Right atrium auricular region (tissue), 2 donors: ENCODE results near the gene HLF. TPM values are rescaled to one million over a fixed set of nuclear protein-coding genes. Genes with fewer than 3 reads are reported as not detected.

Experiments used
- DNase-seq: peaks from one replicate; pipeline ENCODE4 v3.0.0-alpha.2; 2019; ENCODE audit warnings: low spot score
- H3K27ac ChIP-seq, 2 donors: fragments of 200-600 bp; sonication (generic); 1 replicate in 1 of 2; 2 replicates in 1 of 2; pipeline ENCODE4 v1.5.1; 2016 to 2019
- H3K27me3 ChIP-seq, 2 donors: fragments of 200-600 bp; sonication (generic); one replicate each; pipeline versions ENCODE4 v1.5.1 to v1.6.0; 2017 to 2019
- H3K36me3 ChIP-seq: fragments of 200-600 bp; sonication (generic); one replicate; pipeline ENCODE4 v1.5.1; 2016
- H3K4me1 ChIP-seq, 2 donors: fragments of 200-600 bp; sonication (generic); one replicate each; pipeline versions ENCODE4 v1.5.1 to v1.6.0; 2017 to 2019
- H3K4me3 ChIP-seq, 2 donors: fragments of 200-600 bp; sonication (generic); 1 replicate in 1 of 2; 2 replicates in 1 of 2; pipeline ENCODE4 v1.5.1; 2017 to 2019; ENCODE audit warnings: mild to moderate bottlenecking in 1 of 2, moderate library complexity in 1 of 2
- H3K9me3 ChIP-seq, 2 donors: fragments of 200-600 bp; sonication (generic); one replicate each; pipeline ENCODE4 v1.5.1; 2019
- total RNA-seq, 2 donors: library from RNA; depleted of rRNA; stranded (reverse); fragments of >200 nt; gene quantifications; one replicate each; pipeline ENCODE4 v1.1.0, GENCODE V29; 2016
- TF ChIP-seq, protein P1 (sequence below), 2 donors: fragments of 200-600 bp; sonication (generic); IDR thresholded peaks; one replicate each; pipeline ENCODE4 v1.5.1; 2019; ENCODE audit warnings: antibody characterized with exemption in 2 of 2

HLF gene
- total RNA-seq, 2 donors from 2014 or later, result 36.9 to 38.4 TPM

DNA sequence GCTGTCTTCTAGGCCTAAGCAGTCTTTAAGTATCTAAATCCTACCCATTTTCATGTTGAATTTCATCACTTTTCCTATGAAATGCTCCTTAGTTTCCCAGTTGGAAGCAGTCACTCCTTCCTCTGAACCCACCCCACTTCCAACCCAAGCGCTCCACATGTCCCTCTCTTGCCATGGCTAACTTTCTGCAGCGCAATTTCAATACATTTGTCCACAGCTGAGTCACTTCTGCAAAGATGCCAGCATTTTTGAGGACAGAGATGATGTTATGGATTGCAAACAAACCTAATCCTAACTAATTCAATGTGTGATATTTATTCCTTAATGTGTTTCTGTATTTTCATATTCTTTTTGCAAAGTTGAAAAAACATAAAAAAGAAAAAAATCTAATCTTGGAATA, 71.7 kb downstream of the HLF start:
- H3K4me1 ChIP-seq, result no peaks in the 10 kb centered on the region
- no peak for DNase-seq
- TF ChIP-seq, protein P1, sequence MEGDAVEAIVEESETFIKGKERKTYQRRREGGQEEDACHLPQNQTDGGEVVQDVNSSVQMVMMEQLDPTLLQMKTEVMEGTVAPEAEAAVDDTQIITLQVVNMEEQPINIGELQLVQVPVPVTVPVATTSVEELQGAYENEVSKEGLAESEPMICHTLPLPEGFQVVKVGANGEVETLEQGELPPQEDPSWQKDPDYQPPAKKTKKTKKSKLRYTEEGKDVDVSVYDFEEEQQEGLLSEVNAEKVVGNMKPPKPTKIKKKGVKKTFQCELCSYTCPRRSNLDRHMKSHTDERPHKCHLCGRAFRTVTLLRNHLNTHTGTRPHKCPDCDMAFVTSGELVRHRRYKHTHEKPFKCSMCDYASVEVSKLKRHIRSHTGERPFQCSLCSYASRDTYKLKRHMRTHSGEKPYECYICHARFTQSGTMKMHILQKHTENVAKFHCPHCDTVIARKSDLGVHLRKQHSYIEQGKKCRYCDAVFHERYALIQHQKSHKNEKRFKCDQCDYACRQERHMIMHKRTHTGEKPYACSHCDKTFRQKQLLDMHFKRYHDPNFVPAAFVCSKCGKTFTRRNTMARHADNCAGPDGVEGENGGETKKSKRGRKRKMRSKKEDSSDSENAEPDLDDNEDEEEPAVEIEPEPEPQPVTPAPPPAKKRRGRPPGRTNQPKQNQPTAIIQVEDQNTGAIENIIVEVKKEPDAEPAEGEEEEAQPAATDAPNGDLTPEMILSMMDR (IDR thresholded peaks at IDR 0.05), result no peak

DNA sequence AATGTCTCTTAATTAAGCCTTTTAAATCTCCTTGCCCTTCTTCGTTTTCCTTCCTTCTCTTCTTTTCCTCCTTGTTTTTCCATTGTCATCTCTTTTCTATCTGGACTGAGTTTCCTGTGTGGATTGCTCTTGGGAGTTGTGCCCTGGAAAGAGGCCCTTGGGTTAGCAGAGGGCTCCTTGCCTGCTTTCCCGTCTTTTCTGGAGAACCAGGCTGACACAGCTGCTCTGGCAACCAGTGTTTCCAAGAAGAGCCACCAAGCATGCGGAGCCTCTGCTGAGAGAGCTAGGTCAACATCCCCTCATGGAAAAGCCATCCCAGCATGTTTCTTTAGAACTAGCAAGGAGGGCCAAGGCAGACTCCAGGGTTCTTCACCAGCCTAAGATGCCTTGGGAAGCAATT, 75.4 kb downstream of the HLF start:
- no peak for DNase-seq
- no peaks in the 10 kb centered on the region for H3K27me3 ChIP-seq
- no peaks in the 10 kb centered on the region for H3K36me3 ChIP-seq
- H3K27ac ChIP-seq, result no peak overlapping the region
- H3K9me3 ChIP-seq, result no peaks in the 10 kb centered on the region
- TF ChIP-seq, protein P1 (IDR thresholded peaks at IDR 0.05), result no peak
- no peaks in the 10 kb centered on the region for H3K4me1 ChIP-seq
- H3K4me3 ChIP-seq, result no peak overlapping the region

More for the DNA sequence above, 71.7 kb downstream of the HLF start:
- Histone ChIP-seq H3K27me3 (no peaks in the 10 kb centered on the region), H3K36me3 (no peaks in the 10 kb centered on the region), H3K27ac (no peak overlapping the region), H3K4me3 (no peak overlapping the region), H3K9me3 (no peaks in the 10 kb centered on the region)

DNA sequence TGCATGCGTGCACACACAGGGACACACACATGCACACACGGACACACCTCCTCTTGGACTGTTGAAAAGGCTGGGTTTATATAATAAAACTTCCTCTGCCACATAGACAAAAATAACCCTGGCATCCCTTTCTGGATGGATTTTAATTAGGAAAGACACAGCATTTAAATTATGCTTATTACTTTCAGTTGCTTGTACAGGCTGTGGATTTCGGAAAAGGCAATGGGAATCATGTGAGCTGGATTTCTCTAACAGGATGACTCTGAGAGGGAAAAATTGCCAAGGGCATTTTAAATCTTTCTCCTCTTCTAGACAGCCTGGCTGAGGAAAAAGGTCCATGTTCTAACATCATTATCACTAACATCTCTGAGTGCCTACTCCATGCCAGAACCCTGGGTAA, 75.9 kb downstream of the HLF start:
- no peaks in the 10 kb centered on the region for H3K36me3 ChIP-seq
- no peak for DNase-seq
- H3K9me3 ChIP-seq, result no peaks in the 10 kb centered on the region
- H3K4me3 ChIP-seq, result no peak overlapping the region
- no peak overlapping the region for H3K27ac ChIP-seq
- no peaks in the 10 kb centered on the region for H3K4me1 ChIP-seq
- TF ChIP-seq, protein P1 (IDR thresholded peaks at IDR 0.05), result no peak
- no peaks in the 10 kb centered on the region for H3K27me3 ChIP-seq

DNA sequence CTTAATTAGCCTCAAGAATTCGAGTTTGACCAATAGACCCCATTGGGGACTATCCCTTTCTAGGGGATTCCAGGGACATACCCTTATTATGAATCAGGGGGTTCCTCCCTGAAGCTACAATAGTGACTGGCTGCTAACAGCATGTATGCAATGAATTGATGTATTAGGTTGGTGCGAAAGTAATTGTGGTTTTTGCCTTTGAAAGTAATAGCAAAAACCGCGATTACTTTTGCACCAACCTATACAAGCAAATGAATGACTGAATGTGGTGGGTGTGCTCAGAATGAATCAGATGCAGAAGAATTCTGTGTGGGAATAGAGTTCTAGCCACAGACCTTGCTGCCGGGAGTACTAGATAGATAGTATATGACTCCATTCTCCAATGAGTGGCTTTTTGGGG, 76.7 kb downstream of the HLF start:
- no peak for DNase-seq
- TF ChIP-seq, protein P1 (IDR thresholded peaks at IDR 0.05), result no peak
- Histone ChIP-seq H3K27me3 (no peaks in the 10 kb centered on the region), H3K9me3 (no peaks in the 10 kb centered on the region), H3K36me3 (no peaks in the 10 kb centered on the region), H3K4me1 (no peaks in the 10 kb centered on the region), H3K27ac (no peak overlapping the region), H3K4me3 (no peak overlapping the region)

DNA sequence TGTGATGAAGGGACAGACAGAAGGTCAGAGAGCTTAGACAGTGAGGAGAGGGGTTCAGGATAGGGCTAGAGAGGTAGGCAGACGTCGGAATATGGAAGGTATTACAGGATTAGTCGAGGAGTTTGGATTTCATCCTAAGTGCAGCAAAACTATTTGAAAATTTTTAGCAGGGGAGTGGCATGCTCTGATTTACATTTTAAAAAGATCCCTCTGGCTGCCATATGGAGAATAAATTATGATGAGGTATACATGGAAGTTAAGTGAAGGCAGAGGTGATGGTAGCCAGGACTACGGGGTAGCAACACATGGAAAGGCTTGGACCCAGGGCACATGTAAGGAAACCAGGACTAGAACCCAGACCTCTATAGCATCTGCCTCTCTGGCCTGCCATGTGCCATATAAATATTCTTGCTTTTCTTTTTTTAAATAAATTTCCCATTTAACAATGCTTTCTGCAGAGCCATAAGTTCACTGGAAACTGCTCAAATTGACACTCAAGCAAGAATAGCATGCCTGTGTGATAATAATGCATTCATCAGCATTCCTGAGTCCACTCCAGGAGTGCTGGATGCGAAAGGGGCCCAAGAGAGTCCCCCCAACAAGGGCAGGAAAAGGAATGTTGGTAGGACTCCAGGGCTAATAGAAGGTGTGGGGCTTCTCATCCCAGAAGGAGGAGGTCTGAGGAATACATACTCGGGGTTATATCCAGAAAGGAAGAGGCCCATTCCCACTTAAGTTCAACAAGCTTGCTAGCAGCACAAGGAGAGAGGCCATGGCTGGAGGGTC, 78.2 kb downstream of the HLF start:
- no peaks in the 10 kb centered on the region for H3K36me3 ChIP-seq
- no peak overlapping the region for H3K27ac ChIP-seq
- no peaks in the 10 kb centered on the region for H3K27me3 ChIP-seq
- H3K4me1 ChIP-seq, result no peaks in the 10 kb centered on the region
- DNase-seq, result no peak
- H3K9me3 ChIP-seq, result no peaks in the 10 kb centered on the region
- TF ChIP-seq, protein P1 (IDR thresholded peaks at IDR 0.05), result no peak
- no peak overlapping the region for H3K4me3 ChIP-seq
